ENCODE data around the gene PSMD12. TPM values are rescaled to one million over a fixed set of nuclear protein-coding genes. Genes with fewer than 3 reads are reported as not detected.
"Not testable (repeated sequence)": the region's sequence is repeated elsewhere in the genome, so short reads cannot be mapped to it uniquely, and the experiment has no call there.

The PSMD12 gene
- total and polyA plus RNA-seq, 11 donors = 18.2 to 57.5 (median 46.5) TPM

DNA sequence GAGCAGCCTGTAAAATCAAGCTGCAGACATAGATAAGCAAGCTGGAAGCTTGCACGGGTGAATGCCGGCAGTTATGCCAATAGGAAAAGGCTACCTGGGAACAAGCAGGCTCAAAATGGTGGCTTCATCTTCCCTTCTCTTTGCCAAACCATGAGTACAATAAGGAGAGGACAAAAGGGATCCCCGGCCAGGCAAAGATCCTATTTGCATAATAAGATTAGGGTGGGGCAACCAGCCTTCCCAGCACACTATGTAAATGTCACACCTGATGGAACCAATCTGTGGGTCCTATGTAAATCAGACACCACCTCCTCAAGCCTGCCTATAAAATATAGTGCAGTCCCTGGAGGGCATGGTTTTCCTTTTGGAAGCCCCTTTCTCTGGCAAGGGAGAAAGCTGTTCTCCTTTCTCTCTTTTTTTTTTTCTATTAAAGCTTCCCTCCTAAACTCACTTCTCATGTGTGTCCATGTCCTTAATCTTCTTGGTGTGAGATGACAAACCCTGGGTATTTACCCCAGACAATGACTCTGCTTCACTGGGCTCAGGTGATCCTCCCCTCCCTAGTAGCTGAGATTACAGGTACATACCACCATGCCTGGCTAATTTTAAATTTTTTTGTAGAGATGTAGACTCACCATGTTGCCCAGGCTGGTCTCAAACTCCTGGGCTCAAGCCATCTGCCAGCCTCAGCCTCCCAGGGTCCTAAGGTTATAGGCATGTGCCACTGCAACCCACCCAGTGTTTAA, 44.2 kb downstream of the PSMD12 start:
- Histone ChIP-seq H3K27me3 (no peaks in the 10 kb centered on the region), H3K4me3 (no peak overlapping the region), H3K4me1 (no peaks in the 10 kb centered on the region), H3K9me3 (no peaks in the 10 kb centered on the region), H3K27ac (no peak overlapping the region), H3K36me3 (no peaks in the 10 kb centered on the region)
- no peak for ATAC-seq
- WGBS, 4 donors = 23 to 41% (median 33%) methylated on average over 3 of the region's 3 CpGs
- intact Hi-C loops (cut with DNase I) = no loop called here
- no peak for DNase-seq
- TF ChIP-seq POLR2A (IDR thresholded peaks at IDR 0.05) = no peak
- TF ChIP-seq, protein P1, sequence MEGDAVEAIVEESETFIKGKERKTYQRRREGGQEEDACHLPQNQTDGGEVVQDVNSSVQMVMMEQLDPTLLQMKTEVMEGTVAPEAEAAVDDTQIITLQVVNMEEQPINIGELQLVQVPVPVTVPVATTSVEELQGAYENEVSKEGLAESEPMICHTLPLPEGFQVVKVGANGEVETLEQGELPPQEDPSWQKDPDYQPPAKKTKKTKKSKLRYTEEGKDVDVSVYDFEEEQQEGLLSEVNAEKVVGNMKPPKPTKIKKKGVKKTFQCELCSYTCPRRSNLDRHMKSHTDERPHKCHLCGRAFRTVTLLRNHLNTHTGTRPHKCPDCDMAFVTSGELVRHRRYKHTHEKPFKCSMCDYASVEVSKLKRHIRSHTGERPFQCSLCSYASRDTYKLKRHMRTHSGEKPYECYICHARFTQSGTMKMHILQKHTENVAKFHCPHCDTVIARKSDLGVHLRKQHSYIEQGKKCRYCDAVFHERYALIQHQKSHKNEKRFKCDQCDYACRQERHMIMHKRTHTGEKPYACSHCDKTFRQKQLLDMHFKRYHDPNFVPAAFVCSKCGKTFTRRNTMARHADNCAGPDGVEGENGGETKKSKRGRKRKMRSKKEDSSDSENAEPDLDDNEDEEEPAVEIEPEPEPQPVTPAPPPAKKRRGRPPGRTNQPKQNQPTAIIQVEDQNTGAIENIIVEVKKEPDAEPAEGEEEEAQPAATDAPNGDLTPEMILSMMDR (IDR thresholded peaks at IDR 0.05) = no peak

DNA sequence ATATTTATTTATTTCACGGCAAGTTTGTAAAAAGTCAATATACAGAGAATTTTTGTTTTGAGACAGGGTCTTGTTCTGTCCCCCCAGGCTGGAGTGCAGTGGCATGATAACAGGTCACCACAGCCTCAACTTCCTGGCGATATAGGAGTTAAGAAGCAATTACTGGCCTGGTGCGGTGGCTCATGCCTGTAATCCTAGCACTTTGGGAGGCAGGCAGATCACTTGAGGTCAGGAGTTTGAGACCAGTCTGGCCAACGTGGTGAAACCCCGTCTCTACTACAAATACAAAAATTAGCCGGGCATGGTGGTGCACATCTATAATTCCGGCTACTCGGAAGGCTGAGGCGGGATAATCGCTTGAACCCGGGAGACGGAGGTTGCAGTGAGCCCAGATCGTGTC, 44.9 kb downstream of the PSMD12 start:
- ATAC-seq; H3K4me3 ChIP-seq; intact Hi-C loops (cut with DNase I); H3K27me3 ChIP-seq; DNase-seq; H3K27ac ChIP-seq; H3K36me3 ChIP-seq; H3K9me3 ChIP-seq; H3K4me1 ChIP-seq: not testable (repeated sequence)
- 84 to 87% (median 87%) methylated on average over 13 of the region's 13 CpGs for WGBS, 4 donors

DNA sequence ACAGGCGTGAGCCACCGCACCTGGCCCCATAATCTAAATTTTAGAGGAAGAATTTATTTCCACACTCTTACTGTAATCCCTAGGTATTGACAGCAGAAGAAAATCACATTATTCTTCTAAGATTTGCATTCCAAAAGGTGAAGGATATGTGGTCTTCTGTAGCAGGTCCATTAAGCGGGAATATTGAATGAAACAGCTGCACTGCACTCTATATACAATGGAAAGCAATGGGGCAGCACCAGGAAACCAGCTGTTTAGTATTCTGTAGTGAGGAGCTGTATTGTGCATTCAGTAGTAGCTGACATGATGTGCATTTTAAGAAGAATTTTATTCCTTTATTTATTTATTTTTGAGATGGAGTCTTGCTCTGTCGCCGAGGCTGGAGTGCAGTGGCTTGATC, 49.6 kb downstream of the PSMD12 start:
- H3K36me3 ChIP-seq = no peaks in the 10 kb centered on the region
- TF ChIP-seq, protein P1 (IDR thresholded peaks at IDR 0.05) = no peak
- TF ChIP-seq POLR2A (IDR thresholded peaks at IDR 0.05) = no peak
- intact Hi-C loops (cut with DNase I) = no loop called here
- DNase-seq (no peak), ATAC-seq (no peak)
- WGBS, 4 donors = 91 to 95% (median 94%) methylated on average over 5 of the region's 5 CpGs
- no peak overlapping the region for H3K4me3 ChIP-seq
- no peak overlapping the region for H3K27ac ChIP-seq
- H3K9me3 ChIP-seq = no peaks in the 10 kb centered on the region
- no peaks in the 10 kb centered on the region for H3K27me3 ChIP-seq
- peaks cover 0 to 12% (median 1%) of the 10 kb centered on the region in 12 donors for H3K4me1 ChIP-seq

DNA sequence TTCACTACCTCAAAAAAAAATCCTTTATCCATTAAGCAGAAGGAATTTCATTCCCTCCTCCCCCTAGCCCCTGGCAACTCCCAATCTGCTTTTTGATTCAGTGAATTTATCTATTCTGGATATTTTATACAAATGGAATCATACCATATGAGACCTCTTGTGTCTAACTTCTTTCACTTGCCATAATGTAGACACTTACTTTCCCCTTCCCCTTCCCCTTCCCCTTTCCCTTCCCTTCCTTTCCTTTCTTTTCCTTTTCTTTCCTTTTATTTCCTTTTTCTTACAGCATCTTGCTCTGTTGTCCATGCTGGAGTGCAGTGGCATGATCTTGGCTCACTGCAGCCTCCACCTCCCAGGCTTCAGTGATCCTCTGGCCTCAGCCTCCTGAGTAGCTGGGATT, 50.5 kb downstream of the PSMD12 start:
- ATAC-seq (no peak), DNase-seq (no peak)
- Histone ChIP-seq H3K27ac (no peak overlapping the region), H3K27me3 (no peaks in the 10 kb centered on the region), H3K4me3 (no peak overlapping the region), H3K4me1 (peaks cover 0 to 18% (median 5%) of the 10 kb centered on the region in 12 donors), H3K36me3 (no peaks in the 10 kb centered on the region), H3K9me3 (no peaks in the 10 kb centered on the region)
- TF ChIP-seq, protein P1 (IDR thresholded peaks at IDR 0.05) = no peak
- TF ChIP-seq POLR2A (IDR thresholded peaks at IDR 0.05) = no peak
- intact Hi-C loops (cut with DNase I) = no loop called here

DNA sequence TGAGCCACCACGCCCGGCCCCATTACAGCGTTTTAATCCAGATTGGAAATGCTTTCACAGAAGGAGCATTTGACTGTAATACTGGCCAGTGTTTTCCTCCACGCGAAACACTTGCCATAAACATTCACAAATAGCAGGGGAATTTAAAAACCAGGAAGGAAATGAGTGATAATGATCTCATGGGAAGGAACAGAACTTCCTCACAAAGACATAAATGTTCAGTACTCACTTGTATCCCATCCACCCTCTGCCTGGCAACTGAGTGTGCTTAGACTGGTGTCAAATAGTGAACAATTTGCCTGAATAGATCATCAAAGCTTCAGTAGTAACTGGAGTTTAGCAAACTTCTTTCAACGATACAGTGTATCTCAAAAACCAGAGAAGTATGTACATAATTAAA, 54.1 kb downstream of the PSMD12 start:
- H3K27me3 ChIP-seq = no peaks in the 10 kb centered on the region
- H3K27ac ChIP-seq = peak overlapping the region in 5 of 12 donors; percentile 9 to 71 (median 63)
- intact Hi-C loops (cut with DNase I) = no loop called here
- ATAC-seq (peak; percentile 37 to 93 (median 52)), DNase-seq (peak in 1 of 5 donors; percentile 14)
- no peak for TF ChIP-seq POLR2A (IDR thresholded peaks at IDR 0.05)
- TF ChIP-seq, protein P1 (IDR thresholded peaks at IDR 0.05) = no peak
- 50 to 57% (median 51%) methylated on average over 6 of the region's 6 CpGs for WGBS, 4 donors
- H3K4me1 ChIP-seq = peaks cover 0 to 18% (median 5%) of the 10 kb centered on the region in 12 donors
- no peaks in the 10 kb centered on the region for H3K9me3 ChIP-seq
- H3K36me3 ChIP-seq = no peaks in the 10 kb centered on the region
- H3K4me3 ChIP-seq = peak overlapping the region in 1 of 12 donors; percentile 11

Measured in heart left ventricle (tissue), 16 donors.